Left ventricle myocardium inferior (tissue), 1 donor: Measurements from ENCODE around the gene GDF2. TPM values are rescaled to one million over a fixed set of nuclear protein-coding genes. Genes with fewer than 3 reads are reported as not detected.

Experiments
- DNase-seq: peaks from one replicate; pipeline ENCODE4 v3.0.0-alpha.2; 2020
- H3K27ac ChIP-seq: fragments of 200-600 bp; replicated peaks from 2 replicates; pipeline ENCODE4 v1.8.0; 2021
- H3K27me3 ChIP-seq: fragments of 200-600 bp; 2 replicates; pipeline ENCODE4 v1.8.0; 2021; ENCODE audit warnings: low read depth
- H3K36me3 ChIP-seq: fragments of 200-600 bp; 2 replicates; pipeline ENCODE4 v1.8.0; 2021
- H3K4me1 ChIP-seq: fragments of 200-600 bp; 2 replicates; pipeline ENCODE4 v1.8.0; 2021
- H3K4me3 ChIP-seq: fragments of 200-600 bp; 2 replicates; pipeline ENCODE4 v1.8.0; 2021; ENCODE audit warnings: mild to moderate bottlenecking, moderate library complexity
- H3K9me3 ChIP-seq: fragments of 200-600 bp; replicated peaks from 2 replicates; pipeline ENCODE4 v1.8.0; 2021
- intact Hi-C: fragments of 100-400 bp; cut with micrococcal nuclease; formaldehyde crosslinking; loops from one replicate; pipeline ENCODE4 v1.11.0; 2022
- total RNA-seq: library from RNA; stranded (reverse); fragmentation: NEBNext Ultra II Directional; extraction: Animal tissue kit (Norgen Biotek cat#: 25700); gene quantifications from one replicate; pipeline ENCODE4 v1.2.1, GENCODE V29; 2021
- TF ChIP-seq, protein P1 (sequence below): fragments of 200-600 bp; IDR thresholded peaks from 2 replicates; pipeline ENCODE4 v1.8.0; 2021; ENCODE audit warnings: antibody characterized with exemption, mild to moderate bottlenecking, borderline replicate concordance
- donor health status: DM: no; HTN: yes; CAD: no; lungs with severe emphysema.

The GDF2 gene
- total RNA-seq, 1 donor from 2014 or later, result not detected

GRCh38 chr10:47311932-47312662 lies 10.2 kb upstream of the GDF2 start:
- Histone ChIP-seq H3K9me3 (no peaks in the 10 kb centered on the region), H3K27ac (no peak overlapping the region), H3K36me3 (no peaks in the 10 kb centered on the region), H3K27me3 (peaks cover 46% of the 10 kb centered on the region), H3K4me1 (peaks cover 10% of the 10 kb centered on the region), H3K4me3 (no peak overlapping the region)
- DNase-seq, result peak; percentile 84
- intact Hi-C loops, result loop anchor here (10.0 kb wide), 1 partner anchor 287 kb away; no protein-coding TSS in a partner anchor
- TF ChIP-seq, protein P1, sequence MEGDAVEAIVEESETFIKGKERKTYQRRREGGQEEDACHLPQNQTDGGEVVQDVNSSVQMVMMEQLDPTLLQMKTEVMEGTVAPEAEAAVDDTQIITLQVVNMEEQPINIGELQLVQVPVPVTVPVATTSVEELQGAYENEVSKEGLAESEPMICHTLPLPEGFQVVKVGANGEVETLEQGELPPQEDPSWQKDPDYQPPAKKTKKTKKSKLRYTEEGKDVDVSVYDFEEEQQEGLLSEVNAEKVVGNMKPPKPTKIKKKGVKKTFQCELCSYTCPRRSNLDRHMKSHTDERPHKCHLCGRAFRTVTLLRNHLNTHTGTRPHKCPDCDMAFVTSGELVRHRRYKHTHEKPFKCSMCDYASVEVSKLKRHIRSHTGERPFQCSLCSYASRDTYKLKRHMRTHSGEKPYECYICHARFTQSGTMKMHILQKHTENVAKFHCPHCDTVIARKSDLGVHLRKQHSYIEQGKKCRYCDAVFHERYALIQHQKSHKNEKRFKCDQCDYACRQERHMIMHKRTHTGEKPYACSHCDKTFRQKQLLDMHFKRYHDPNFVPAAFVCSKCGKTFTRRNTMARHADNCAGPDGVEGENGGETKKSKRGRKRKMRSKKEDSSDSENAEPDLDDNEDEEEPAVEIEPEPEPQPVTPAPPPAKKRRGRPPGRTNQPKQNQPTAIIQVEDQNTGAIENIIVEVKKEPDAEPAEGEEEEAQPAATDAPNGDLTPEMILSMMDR, result peak; percentile 85

GRCh38 chr10:47312663-47312995 lies 9.6 kb upstream of the GDF2 start:
- H3K27ac ChIP-seq, result no peak overlapping the region
- intact Hi-C loops, result loop anchor here (10.0 kb wide), 1 partner anchor 288 kb away; no protein-coding TSS in a partner anchor
- H3K4me3 ChIP-seq, result no peak overlapping the region
- peaks cover 10% of the 10 kb centered on the region for H3K4me1 ChIP-seq
- H3K9me3 ChIP-seq, result no peaks in the 10 kb centered on the region
- TF ChIP-seq, protein P1, result no peak
- peaks cover 40% of the 10 kb centered on the region for H3K27me3 ChIP-seq
- H3K36me3 ChIP-seq, result no peaks in the 10 kb centered on the region
- no peak for DNase-seq

GRCh38 chr10:47314416-47314970 lies 7.8 kb upstream of the GDF2 start:
- intact Hi-C loops, result loop anchor here (10.0 kb wide), 1 partner anchor 290 kb away; no protein-coding TSS in a partner anchor

DNA sequence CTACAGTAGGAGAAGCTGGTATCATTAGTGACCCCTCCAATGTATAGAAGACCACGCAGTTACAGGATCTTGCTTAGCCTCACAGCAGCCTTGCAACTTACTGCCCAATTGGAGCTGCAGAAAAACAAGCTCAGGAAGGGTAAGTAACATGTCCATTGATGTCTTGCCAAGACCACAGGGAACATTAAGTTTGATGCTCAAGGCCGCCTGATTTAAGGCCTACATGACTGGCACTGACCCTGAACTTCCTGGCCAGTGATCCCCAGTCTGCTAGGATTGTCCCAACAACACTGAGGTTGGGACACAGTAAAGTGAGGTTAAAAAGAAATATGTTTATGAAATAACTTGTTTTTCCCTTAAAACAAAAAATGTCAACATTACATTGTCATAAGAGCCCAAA lies 6.8 kb upstream of the GDF2 start:
- H3K4me3 ChIP-seq, result no peak overlapping the region
- intact Hi-C loops, result loop anchor here (10.0 kb wide), 1 partner anchor 291 kb away; no protein-coding TSS in a partner anchor
- DNase-seq, result no peak

More at GRCh38 chr10:47314416-47314970, 7.8 kb upstream of the GDF2 start:
- H3K4me1 ChIP-seq, result peaks cover 10% of the 10 kb centered on the region
- no peaks in the 10 kb centered on the region for H3K36me3 ChIP-seq
- H3K27me3 ChIP-seq, result peaks cover 23% of the 10 kb centered on the region
- no peaks in the 10 kb centered on the region for H3K9me3 ChIP-seq
- no peak overlapping the region for H3K27ac ChIP-seq
- TF ChIP-seq, protein P1, result no peak
- no peak for DNase-seq
- H3K4me3 ChIP-seq, result no peak overlapping the region

GRCh38 chr10:47316131-47316530 lies 6.1 kb upstream of the GDF2 start:
- TF ChIP-seq, protein P1, result no peak
- no peak for DNase-seq
- peaks cover 9% of the 10 kb centered on the region for H3K4me1 ChIP-seq
- peaks cover 12% of the 10 kb centered on the region for H3K27me3 ChIP-seq
- no peaks in the 10 kb centered on the region for H3K9me3 ChIP-seq
- intact Hi-C loops, result loop anchor here (10.0 kb wide), 1 partner anchor 291 kb away; no protein-coding TSS in a partner anchor
- no peaks in the 10 kb centered on the region for H3K36me3 ChIP-seq
- H3K4me3 ChIP-seq, result no peak overlapping the region
- no peak overlapping the region for H3K27ac ChIP-seq

More for the DNA sequence above, 6.8 kb upstream of the GDF2 start:
- H3K27ac ChIP-seq, result no peak overlapping the region
- no peaks in the 10 kb centered on the region for H3K9me3 ChIP-seq
- TF ChIP-seq, protein P1, result no peak
- no peaks in the 10 kb centered on the region for H3K36me3 ChIP-seq
- H3K4me1 ChIP-seq, result peaks cover 10% of the 10 kb centered on the region
- peaks cover 14% of the 10 kb centered on the region for H3K27me3 ChIP-seq
